CD4-positive, alpha-beta T cell (primary cell): Measurements from ENCODE around the gene APC2. TPM values are rescaled to one million over a fixed set of nuclear protein-coding genes. Genes with fewer than 3 reads are reported as not detected.

Experiments used
- ATAC-seq: fragments of 200-7000 bp; cut with Tn5 transposase; one replicate; pipeline ENCODE4 v1.10.0; 2022; ENCODE audit warnings: mild to moderate bottlenecking; ENCODE audit not compliant: poor library complexity
- CTCF ChIA-PET: fragments of 350-600 bp; sonication (Branson Sonifier 250); formaldehyde crosslinking; loops from one replicate; lab custom pipeline; 2021; ENCODE audit warnings: antibody characterized with exemption, inconsistent platforms; lab: Charles Lee
- POLR2A ChIA-PET: fragments of 350-600 bp; sonication (Branson Sonifier 250); formaldehyde crosslinking; loops from one replicate; lab custom pipeline; 2021; ENCODE audit warnings: antibody characterized with exemption, inconsistent platforms; lab: Charles Lee
- DNase-seq, 14 experiments: peaks; one replicate each; pipeline ENCODE4 v3.0.0-alpha.2; 2013 to 2020; ENCODE audit warnings: mixed read lengths in 2 of 14
- H3K27ac ChIP-seq, 2 donors: one replicate each; pipeline versions ENCODE4 v1.5.1 to v1.7.0; 2013; ENCODE audit warnings: low read length in 2 of 2, low read depth in 1 of 2, mild to moderate bottlenecking in 1 of 2
- H3K27me3 ChIP-seq, 2 experiments: 1 replicate in 1 of 2; 2 replicates in 1 of 2; pipeline versions ENCODE4 v1.6.1 to v1.7.0; 2013; ENCODE audit warnings: low read length in 2 of 2, control low read depth in 1 of 2, mild to moderate bottlenecking in 1 of 2, moderate library complexity in 1 of 2; ENCODE audit not compliant: insufficient read depth in 2 of 2, control insufficient read depth in 1 of 2
- H3K36me3 ChIP-seq: one replicate; pipeline ENCODE4 v1.6.1; 2013; ENCODE audit warnings: low read length, control low read depth; ENCODE audit not compliant: insufficient read depth
- H3K4me1 ChIP-seq: one replicate; pipeline ENCODE4 v1.6.1; 2013; ENCODE audit warnings: low read length, control low read depth; ENCODE audit not compliant: insufficient read depth
- H3K4me3 ChIP-seq: one replicate; pipeline ENCODE4 v1.5.1; 2013; ENCODE audit warnings: mild to moderate bottlenecking, low read length, moderate library complexity
- H3K9me3 ChIP-seq, 2 experiments: 1 replicate in 1 of 2; 2 replicates in 1 of 2; pipeline versions ENCODE4 v1.6.1 to v1.7.0; 2013; ENCODE audit warnings: low read length in 2 of 2, mild to moderate bottlenecking in 2 of 2, control low read depth in 1 of 2, moderate library complexity in 1 of 2; ENCODE audit not compliant: control insufficient read depth in 1 of 2, insufficient read depth in 1 of 2
- H3K27ac Mint-ChIP-seq: one replicate; pipeline ENCODE4 v1.8.0; 2020; ENCODE audit warnings: mixed read lengths
- H3K27me3 Mint-ChIP-seq: one replicate; pipeline ENCODE4 v1.8.0; 2021; ENCODE audit warnings: mixed read lengths
- H3K36me3 Mint-ChIP-seq: one replicate; pipeline ENCODE4 v1.8.0; 2021; ENCODE audit warnings: low read depth, mixed read lengths
- H3K4me1 Mint-ChIP-seq: one replicate; pipeline ENCODE4 v1.8.0; 2021; ENCODE audit warnings: low read depth, mixed read lengths
- H3K4me3 Mint-ChIP-seq: one replicate; pipeline ENCODE4 v1.8.0; 2020; ENCODE audit warnings: mild to moderate bottlenecking, mixed read lengths
- H3K9me3 Mint-ChIP-seq: one replicate; pipeline ENCODE4 v1.8.0; 2020; ENCODE audit warnings: mixed read lengths
- intact Hi-C, 2 experiments: fragments of 100-400 bp; cut with DNase I in 1 of 2; cut with micrococcal nuclease in 1 of 2; formaldehyde crosslinking; loops; one replicate each; pipeline versions ENCODE4 v1.15.1 to v1.9.0; 2023 to 2025; cut with DNase I, micrococcal nuclease
- total RNA-seq, 174 experiments: library from RNA in 2 of 174; stranded (reverse) in 2 of 174; gene quantifications; one replicate each; pipeline ENCODE4 v1.2.3 and lab custom pipeline; 2021 to 2026
- TF ChIP-seq, protein P1 (sequence below): fragments of 200-600 bp; IDR thresholded peaks from one replicate; pipeline ENCODE4 v1.8.0; 2022; ENCODE audit warnings: antibody characterized with exemption, mild to moderate bottlenecking

APC2 gene
- total RNA-seq, 2 experiments from 2014 or later = 0.20 to 0.30 TPM

DNA sequence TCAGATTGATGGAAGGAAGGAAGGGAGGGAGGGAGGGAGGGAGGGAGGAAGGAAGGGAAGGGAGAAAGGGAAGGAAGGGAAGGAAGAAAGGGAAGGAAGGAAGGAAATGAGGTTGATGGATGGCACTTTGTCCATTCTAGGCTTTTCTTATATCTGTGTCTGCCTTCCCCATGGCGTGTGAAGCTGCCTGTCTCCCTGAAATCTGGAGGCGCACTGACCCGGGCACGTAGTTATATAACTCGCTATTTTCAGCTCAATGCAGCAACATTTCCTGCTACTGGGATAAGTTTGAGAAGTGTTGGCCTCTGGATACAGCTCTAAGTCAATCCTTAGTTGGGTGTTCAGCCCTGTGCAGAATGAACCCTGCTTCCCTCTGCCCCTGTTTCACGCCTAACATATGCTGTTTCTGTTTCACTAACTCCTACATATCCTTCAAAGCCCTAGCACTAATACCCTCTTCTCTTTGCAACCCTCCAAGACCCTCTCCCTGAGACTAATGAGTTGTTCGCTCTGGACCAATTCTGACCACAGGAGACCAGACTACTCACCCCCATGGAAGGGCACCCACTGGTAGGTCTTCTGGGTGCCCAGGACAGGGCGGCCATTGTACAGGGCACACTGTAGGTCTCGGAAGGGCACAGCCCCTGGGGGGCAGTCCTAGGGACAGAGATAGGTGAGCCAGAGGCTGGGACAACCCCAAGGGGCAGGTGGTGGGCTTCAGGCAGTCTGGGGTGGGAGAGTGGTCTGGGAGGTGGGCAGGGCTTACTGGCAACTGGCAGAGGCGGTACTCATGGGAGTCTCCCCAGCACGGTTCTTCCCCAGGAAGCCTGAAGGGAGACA, 59.9 kb downstream of the APC2 start:
- H3K9me3 Mint-ChIP-seq = no peaks in the 10 kb centered on the region
- H3K27me3 Mint-ChIP-seq = peaks cover 25% of the 10 kb centered on the region
- peaks cover 27% of the 10 kb centered on the region for H3K4me1 Mint-ChIP-seq
- no peak for DNase-seq
- peak overlapping the region; percentile 6 for H3K27ac Mint-ChIP-seq
- CTCF ChIA-PET = interaction anchor here (1.2 kb wide), 1 partner anchor 36 kb away, joined by 5 read pairs; no protein-coding TSS in a partner anchor
- TF ChIP-seq, protein P1, sequence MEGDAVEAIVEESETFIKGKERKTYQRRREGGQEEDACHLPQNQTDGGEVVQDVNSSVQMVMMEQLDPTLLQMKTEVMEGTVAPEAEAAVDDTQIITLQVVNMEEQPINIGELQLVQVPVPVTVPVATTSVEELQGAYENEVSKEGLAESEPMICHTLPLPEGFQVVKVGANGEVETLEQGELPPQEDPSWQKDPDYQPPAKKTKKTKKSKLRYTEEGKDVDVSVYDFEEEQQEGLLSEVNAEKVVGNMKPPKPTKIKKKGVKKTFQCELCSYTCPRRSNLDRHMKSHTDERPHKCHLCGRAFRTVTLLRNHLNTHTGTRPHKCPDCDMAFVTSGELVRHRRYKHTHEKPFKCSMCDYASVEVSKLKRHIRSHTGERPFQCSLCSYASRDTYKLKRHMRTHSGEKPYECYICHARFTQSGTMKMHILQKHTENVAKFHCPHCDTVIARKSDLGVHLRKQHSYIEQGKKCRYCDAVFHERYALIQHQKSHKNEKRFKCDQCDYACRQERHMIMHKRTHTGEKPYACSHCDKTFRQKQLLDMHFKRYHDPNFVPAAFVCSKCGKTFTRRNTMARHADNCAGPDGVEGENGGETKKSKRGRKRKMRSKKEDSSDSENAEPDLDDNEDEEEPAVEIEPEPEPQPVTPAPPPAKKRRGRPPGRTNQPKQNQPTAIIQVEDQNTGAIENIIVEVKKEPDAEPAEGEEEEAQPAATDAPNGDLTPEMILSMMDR = no peak
- intact Hi-C loops = loop anchor here (5.0 kb wide), 2 partner anchors 33 to 73 kb away; partner anchors contain the start of genes C19orf25 (in 1 of the 2) and RPS15 (in 1 of the 2)
- no peak overlapping the region for H3K27ac ChIP-seq
- no peak for ATAC-seq
- no peaks in the 10 kb centered on the region for H3K27me3 ChIP-seq
- no peaks in the 10 kb centered on the region for H3K36me3 ChIP-seq
- H3K36me3 Mint-ChIP-seq = no peaks in the 10 kb centered on the region
- H3K4me1 ChIP-seq = peaks cover 43% of the 10 kb centered on the region
- peak overlapping the region; percentile 1 for H3K4me3 Mint-ChIP-seq
- peaks cover 0 to 28% of the 10 kb centered on the region in 2 experiments for H3K9me3 ChIP-seq
- no peak overlapping the region for H3K4me3 ChIP-seq
- POLR2A ChIA-PET = interaction anchor here (2.0 kb wide), 1 partner anchor 19 kb away, joined by 7 read pairs; the partner anchor contains the start of genes PCSK4 and REEP6

DNA sequence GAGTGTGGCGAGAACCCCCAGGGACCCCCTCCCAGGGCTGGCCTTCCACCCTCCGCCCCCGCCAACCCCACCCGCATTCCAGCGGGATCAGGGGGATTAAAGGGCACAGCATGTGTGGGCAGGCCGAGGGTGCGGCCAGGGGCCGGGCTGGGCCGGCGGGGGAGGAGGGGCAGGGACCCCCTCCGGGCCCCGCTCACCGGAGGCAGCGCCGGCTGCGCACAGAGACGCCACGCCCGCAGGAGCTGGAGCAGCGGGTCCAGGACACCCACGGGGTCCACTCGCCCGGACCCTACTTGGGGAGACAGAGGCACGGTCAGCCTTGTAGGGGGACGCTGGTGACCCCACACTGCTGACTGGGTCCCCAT, 60.5 kb downstream of the APC2 start:
- H3K27me3 ChIP-seq = no peaks in the 10 kb centered on the region
- no peaks in the 10 kb centered on the region for H3K9me3 Mint-ChIP-seq
- peaks cover 43% of the 10 kb centered on the region for H3K4me1 ChIP-seq
- no peak overlapping the region for H3K4me3 ChIP-seq
- TF ChIP-seq, protein P1 = no peak
- ChIA-PET POLR2A (no interaction called here), CTCF (no interaction called here)
- DNase-seq (no peak), ATAC-seq (no peak)
- H3K4me1 Mint-ChIP-seq = peaks cover 24% of the 10 kb centered on the region
- H3K27ac Mint-ChIP-seq = no peak overlapping the region
- H3K27me3 Mint-ChIP-seq = peaks cover 23% of the 10 kb centered on the region
- no peaks in the 10 kb centered on the region for H3K36me3 Mint-ChIP-seq
- no peak overlapping the region for H3K4me3 Mint-ChIP-seq
- no peaks in the 10 kb centered on the region for H3K36me3 ChIP-seq
- H3K27ac ChIP-seq = no peak overlapping the region
- intact Hi-C loops = loop anchor here (5.0 kb wide), 2 partner anchors 33 to 73 kb away; partner anchors contain the start of genes C19orf25 (in 1 of the 2) and RPS15 (in 1 of the 2)
- peaks cover 0 to 28% of the 10 kb centered on the region in 2 experiments for H3K9me3 ChIP-seq

DNA sequence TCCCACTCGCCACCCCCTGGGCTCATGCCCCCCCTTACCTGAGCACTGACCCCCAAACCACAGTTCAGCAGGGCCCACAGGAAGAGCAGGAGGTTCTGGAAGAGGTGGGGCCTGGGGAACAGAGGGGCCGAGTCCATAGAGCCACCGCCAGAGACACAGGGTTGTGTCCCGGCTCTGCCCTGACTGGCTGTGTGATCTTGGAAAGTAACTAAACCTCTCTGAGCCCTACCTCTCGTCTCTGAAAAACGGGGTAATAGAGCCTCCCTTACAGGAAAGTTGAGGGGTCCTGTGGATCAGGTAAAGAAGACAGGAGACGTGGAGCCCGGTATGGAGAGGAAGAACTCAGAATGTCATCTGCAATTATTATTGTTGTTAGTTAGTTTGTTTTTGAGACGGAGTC, 60.9 kb downstream of the APC2 start:
- ATAC-seq (no peak), DNase-seq (no peak)
- POLR2A ChIA-PET = no interaction called here
- H3K4me1 ChIP-seq = peaks cover 43% of the 10 kb centered on the region
- Mint-ChIP-seq H3K4me1 (peaks cover 20% of the 10 kb centered on the region), H3K36me3 (no peaks in the 10 kb centered on the region), H3K27me3 (peaks cover 20% of the 10 kb centered on the region), H3K9me3 (no peaks in the 10 kb centered on the region), H3K27ac (no peak overlapping the region), H3K4me3 (peak overlapping the region; percentile 58)
- TF ChIP-seq, protein P1 = no peak
- no peak overlapping the region for H3K4me3 ChIP-seq
- no peaks in the 10 kb centered on the region for H3K27me3 ChIP-seq
- CTCF ChIA-PET = no interaction called here
- H3K27ac ChIP-seq = no peak overlapping the region
- intact Hi-C loops = loop anchor here (5.0 kb wide), 2 partner anchors 34 to 74 kb away; partner anchors contain the start of genes C19orf25 (in 1 of the 2) and RPS15 (in 1 of the 2)
- peaks cover 0 to 28% of the 10 kb centered on the region in 2 experiments for H3K9me3 ChIP-seq
- no peaks in the 10 kb centered on the region for H3K36me3 ChIP-seq
